H9 (cell line): Measurements from ENCODE around the gene FAP. TPM values are rescaled to one million over a fixed set of nuclear protein-coding genes. Genes with fewer than 3 reads are reported as not detected.

Experiments used
- DNase-seq: peaks from one replicate; pipeline ENCODE4 v3.0.0-alpha.2; 2017
- H2AFZ ChIP-seq: one replicate; pipeline ENCODE4 v1.6.1; 2013; ENCODE audit warnings: mild to moderate bottlenecking, low read length, control low read depth, moderate library complexity
- H2AK5ac ChIP-seq: 2 replicates; pipeline ENCODE4 v1.6.1; 2013; ENCODE audit warnings: low read length, control low read depth, mixed read lengths; ENCODE audit not compliant: insufficient read length
- H2BK120ac ChIP-seq: one replicate; pipeline ENCODE4 v1.6.1; 2013; ENCODE audit warnings: low read depth, mild to moderate bottlenecking, low read length, control low read depth, inconsistent platforms; ENCODE audit not compliant: poor library complexity, severe bottlenecking
- H2BK12ac ChIP-seq: 2 replicates; pipeline ENCODE4 v1.6.1; 2013; ENCODE audit warnings: low read length, control low read depth, mixed read lengths, low read depth; ENCODE audit not compliant: insufficient read length
- H2BK15ac ChIP-seq: 2 replicates; pipeline ENCODE4 v1.6.1; 2013; ENCODE audit warnings: low read depth, low read length, control low read depth
- H2BK20ac ChIP-seq: one replicate; pipeline ENCODE4 v1.6.1; 2013; ENCODE audit warnings: low read depth, mild to moderate bottlenecking, low read length, control low read depth, inconsistent platforms; ENCODE audit not compliant: poor library complexity, severe bottlenecking
- H2BK5ac ChIP-seq: 2 replicates; pipeline ENCODE4 v1.6.1; 2013; ENCODE audit warnings: low read length, control low read depth, mixed read lengths; ENCODE audit not compliant: insufficient read length
- H3K14ac ChIP-seq: 2 replicates; pipeline ENCODE4 v1.6.1; 2013; ENCODE audit warnings: low read length, control low read depth; ENCODE audit not compliant: insufficient read depth
- H3K18ac ChIP-seq: 2 replicates; pipeline ENCODE4 v1.6.1; 2013; ENCODE audit warnings: low read depth, mild to moderate bottlenecking, mixed read lengths, low read length, control low read depth; ENCODE audit not compliant: insufficient read length
- H3K23ac ChIP-seq: 2 replicates; pipeline ENCODE4 v1.6.1; 2013; ENCODE audit warnings: low read length, control low read depth, mixed read lengths, low read depth; ENCODE audit not compliant: insufficient read length
- H3K23me2 ChIP-seq: 2 replicates; pipeline ENCODE4 v1.6.1; 2013; ENCODE audit warnings: low read depth, mild to moderate bottlenecking, mixed read lengths, low read length, control low read depth; ENCODE audit not compliant: insufficient read length, poor library complexity, severe bottlenecking
- H3K27ac ChIP-seq: 2 replicates; pipeline ENCODE4 v1.5.1; 2013; ENCODE audit warnings: low read length, control low read depth, mixed read lengths, low read depth; ENCODE audit not compliant: insufficient read length
- H3K27me3 ChIP-seq: 2 replicates; pipeline ENCODE4 v1.6.1; 2013; ENCODE audit warnings: low read length, control low read depth, inconsistent platforms; ENCODE audit not compliant: insufficient read depth
- H3K4ac ChIP-seq: 2 replicates; pipeline ENCODE4 v1.6.1; 2013; ENCODE audit warnings: low read depth, mild to moderate bottlenecking, control low read depth, inconsistent platforms, low read length, moderate library complexity
- H3K4me1 ChIP-seq: 2 replicates; pipeline ENCODE4 v1.6.1; 2013; ENCODE audit warnings: low read length, control low read depth, inconsistent platforms; ENCODE audit not compliant: insufficient read depth
- H3K4me2 ChIP-seq: 2 replicates; pipeline ENCODE4 v1.6.1; 2013; ENCODE audit warnings: low read length, control low read depth, mixed read lengths; ENCODE audit not compliant: insufficient read length, insufficient read depth
- H3K56ac ChIP-seq: 2 replicates; pipeline ENCODE4 v1.6.1; 2013; ENCODE audit warnings: low read depth, mild to moderate bottlenecking, mixed read lengths, low read length, control low read depth; ENCODE audit not compliant: insufficient read length
- H3K79me1 ChIP-seq: 2 replicates; pipeline ENCODE4 v1.6.1; 2013; ENCODE audit warnings: low read depth, mild to moderate bottlenecking, moderate library complexity, low read length, control low read depth, inconsistent platforms; ENCODE audit not compliant: insufficient read depth, poor library complexity, severe bottlenecking
- H3K79me2 ChIP-seq: 2 replicates; pipeline ENCODE4 v1.6.1; 2013; ENCODE audit warnings: low read length, control low read depth, inconsistent platforms; ENCODE audit not compliant: insufficient read depth
- H3K9ac ChIP-seq: 2 replicates; pipeline ENCODE4 v1.6.1; 2013; ENCODE audit warnings: low read length, control low read depth, mixed read lengths; ENCODE audit not compliant: insufficient read length; ENCODE audit errors: extremely low read depth
- H3K9me3 ChIP-seq: one replicate; pipeline ENCODE4 v1.6.1; 2013; ENCODE audit warnings: low read depth, low read length, inconsistent platforms; ENCODE audit not compliant: control insufficient read depth
- H3T11ph ChIP-seq: one replicate; pipeline ENCODE4 v1.6.1; 2013; ENCODE audit warnings: mild to moderate bottlenecking, low read length, control low read depth, inconsistent platforms
- H4K20me1 ChIP-seq: one replicate; pipeline ENCODE4 v1.6.1; 2013; ENCODE audit not compliant: control insufficient read depth, insufficient read length, insufficient read depth
- H4K5ac ChIP-seq: 2 replicates; pipeline ENCODE4 v1.6.1; 2013; ENCODE audit warnings: low read depth, mild to moderate bottlenecking, mixed read lengths, low read length, control low read depth; ENCODE audit not compliant: insufficient read length
- H4K8ac ChIP-seq: replicated peaks from 2 replicates; pipeline ENCODE4 v1.6.1; 2013; ENCODE audit warnings: low read length, control low read depth, mixed read lengths, low read depth; ENCODE audit not compliant: insufficient read length
- H4K91ac ChIP-seq: 2 replicates; pipeline ENCODE4 v1.6.1; 2013; ENCODE audit warnings: low read depth, mild to moderate bottlenecking, moderate library complexity, mixed read lengths, low read length, control low read depth; ENCODE audit not compliant: insufficient read length
- H3K27ac Mint-ChIP-seq, 3 experiments: 2 replicates in 2 of 3; 3 replicates in 1 of 3; pipeline ENCODE4 v1.8.0; 2020 to 2021; ENCODE audit warnings: mixed read lengths in 3 of 3, mild to moderate bottlenecking in 1 of 3, moderate library complexity in 1 of 3
- H3K27me3 Mint-ChIP-seq: 2 replicates; pipeline ENCODE4 v1.8.0; 2021; ENCODE audit warnings: low read depth, mild to moderate bottlenecking, moderate library complexity, mixed read lengths
- H3K36me3 Mint-ChIP-seq, 3 experiments: 2 replicates in 2 of 3; 3 replicates in 1 of 3; pipeline ENCODE4 v1.8.0; 2020 to 2021; ENCODE audit warnings: low read depth in 3 of 3, mixed read lengths in 3 of 3; ENCODE audit not compliant: insufficient read depth in 1 of 3
- H3K4me1 Mint-ChIP-seq, 2 experiments: 2 replicates each; pipeline ENCODE4 v1.8.0; 2020; ENCODE audit warnings: mixed read lengths in 2 of 2
- H3K4me3 Mint-ChIP-seq, 2 experiments: 2 replicates in 1 of 2; 3 replicates in 1 of 2; pipeline ENCODE4 v1.8.0; 2020 to 2021; ENCODE audit warnings: mild to moderate bottlenecking in 2 of 2, mixed read lengths in 2 of 2, moderate library complexity in 1 of 2
- H3K9me3 Mint-ChIP-seq, 2 experiments: 2 replicates in 1 of 2; 3 replicates in 1 of 2; pipeline ENCODE4 v1.8.0; 2020; ENCODE audit warnings: mild to moderate bottlenecking in 2 of 2, mixed read lengths in 2 of 2, moderate library complexity in 1 of 2
- CTCF ChIP-seq: fragments of 200-600 bp; sonication (generic); conservative IDR thresholded peaks from 3 replicates; pipeline ENCODE4 v1.8.0; 2021; ENCODE audit warnings: antibody characterized with exemption, mild to moderate bottlenecking
- WGBS: extraction: QIAGEN DNeasy Blood & Tissue Kit; methylation state at CpG from one replicate; pipeline ENCODE4 v1.1.7; 2013; ENCODE audit warnings: missing lambda C conversion rate, low lambda C conversion rate, mixed read lengths; ENCODE audit not compliant: insufficient read length; ENCODE audit errors: extremely low coverage; 5-methylcytosine and 5-hydroxymethylcytosine counted together
- total RNA-seq: library from RNA; stranded (reverse); gene quantifications from 2 replicates; pipeline ENCODE4 v1.2.1, GENCODE V29; 2021

FAP gene
- total RNA-seq, 1 experiment from 2014 or later: not detected

GRCh38 chr2:162127422-162127821 lies 115.8 kb downstream of the FAP start:
- no peaks in the 10 kb centered on the region for H3K4me1 Mint-ChIP-seq
- H2BK20ac ChIP-seq: no peak overlapping the region
- H2AK5ac ChIP-seq: no peak overlapping the region
- no peak overlapping the region for H3K27ac ChIP-seq
- H2BK5ac ChIP-seq: no peak overlapping the region
- no peaks in the 10 kb centered on the region for H3K27me3 ChIP-seq
- H3K36me3 Mint-ChIP-seq: no peaks in the 10 kb centered on the region
- no peaks in the 10 kb centered on the region for H3K79me1 ChIP-seq
- WGBS: no CpG with 5 or more reads among the region's 2 CpGs
- no peak overlapping the region for H4K5ac ChIP-seq
- no peak overlapping the region for H3K4me2 ChIP-seq
- H3K4ac ChIP-seq: no peak overlapping the region
- no peaks in the 10 kb centered on the region for H3K4me1 ChIP-seq
- H3K9ac ChIP-seq: no peak overlapping the region
- no peak overlapping the region for H3K14ac ChIP-seq
- no peak for DNase-seq
- H2BK120ac ChIP-seq: no peak overlapping the region
- H3K18ac ChIP-seq: no peak overlapping the region
- no peak overlapping the region for H3T11ph ChIP-seq
- H3K4me3 Mint-ChIP-seq: no peak overlapping the region
- H2AFZ ChIP-seq: no peak overlapping the region
- H4K20me1 ChIP-seq: no peaks in the 10 kb centered on the region
- H3K23ac ChIP-seq: no peak overlapping the region
- H3K56ac ChIP-seq: no peak overlapping the region
- H4K91ac ChIP-seq: no peak overlapping the region
- no peaks in the 10 kb centered on the region for H3K23me2 ChIP-seq
- no peak overlapping the region for H3K27ac Mint-ChIP-seq
- no peak for TF ChIP-seq CTCF
- H3K9me3 Mint-ChIP-seq: peaks cover 0 to 4% of the 10 kb centered on the region in 2 experiments; a peak in 1 of 5 replicates
- H3K79me2 ChIP-seq: no peaks in the 10 kb centered on the region
- H4K8ac ChIP-seq: no peak overlapping the region
- H2BK12ac ChIP-seq: no peak overlapping the region
- no peak overlapping the region for H2BK15ac ChIP-seq
- no peaks in the 10 kb centered on the region for H3K9me3 ChIP-seq
- H3K27me3 Mint-ChIP-seq: no peaks in the 10 kb centered on the region
